OCI-LY7 (cell line): ENCODE measurements around the gene OGFR. TPM values are rescaled to one million over a fixed set of nuclear protein-coding genes. Genes with fewer than 3 reads are reported as not detected.
A peak's percentile ranks its signal among the peaks of the same experiment; 100 is the strongest.

Source experiments
- BruUV-seq: library from RNA; stranded (reverse); fragments of 400-500 nt; replicated peaks from 2 replicates; lab custom pipeline; 2021; lab: Mats Ljungman, UMichigan
- CTCF ChIA-PET: fragments of 300-600 bp; sonication (Branson Sonifier 250); formaldehyde crosslinking; loops from one replicate; lab custom pipeline; 2022; ENCODE audit warnings: antibody characterized with exemption; ENCODE audit not compliant: unreplicated experiment; lab: Charles Lee
- POLR2A ChIA-PET: fragments of 300-600 bp; sonication (Branson Sonifier 250); formaldehyde crosslinking; loops from one replicate; lab custom pipeline; 2022; ENCODE audit warnings: antibody characterized with exemption; lab: Charles Lee
- DNase-seq: peaks from one replicate; pipeline ENCODE4 v3.0.0-alpha.2; 2015; ENCODE audit warnings: low spot score
- H2AFZ ChIP-seq: fragments of 200-600 bp; sonication (generic), shearing (Covaris generic); 2 replicates; pipeline ENCODE4 v1.6.1; 2014; ENCODE audit warnings: mild to moderate bottlenecking, antibody characterized with exemption, low read length, moderate library complexity
- H3K27ac ChIP-seq: fragments of 200-600 bp; sonication (generic); 2 replicates; pipeline ENCODE4 v1.5.1; 2014; ENCODE audit warnings: mixed run types, low read depth, mild to moderate bottlenecking, moderate library complexity, low read length, inconsistent platforms; ENCODE audit not compliant: poor library complexity, severe bottlenecking
- H3K36me3 ChIP-seq: fragments of 200-600 bp; sonication (generic); 2 replicates; pipeline ENCODE4 v1.6.1; 2014; ENCODE audit warnings: mild to moderate bottlenecking, antibody characterized with exemption, low read length, moderate library complexity, mixed read lengths; ENCODE audit not compliant: insufficient read depth
- H3K4me1 ChIP-seq: fragments of 200-600 bp; sonication (generic); 2 replicates; pipeline ENCODE4 v1.5.1; 2014; ENCODE audit warnings: mild to moderate bottlenecking, low read length; ENCODE audit not compliant: insufficient read depth, poor library complexity, severe bottlenecking
- H3K4me2 ChIP-seq: fragments of 200-600 bp; sonication (generic); 2 replicates; pipeline ENCODE4 v1.6.1; 2014; ENCODE audit warnings: mild to moderate bottlenecking, low read length
- H3K4me3 ChIP-seq: fragments of 200-600 bp; sonication (generic); 2 replicates; pipeline ENCODE4 v1.5.1; 2014; ENCODE audit warnings: mild to moderate bottlenecking, low read depth, low read length; ENCODE audit not compliant: poor library complexity, severe bottlenecking
- H3K79me2 ChIP-seq: fragments of 200-600 bp; sonication (generic); 2 replicates; pipeline ENCODE4 v1.6.1; 2016; ENCODE audit warnings: low read depth, mild to moderate bottlenecking, low read length, moderate library complexity, mixed read lengths; ENCODE audit not compliant: insufficient read depth
- H3K9me2 ChIP-seq: fragments of 200-600 bp; sonication (generic); 2 replicates; pipeline ENCODE4 v1.6.1; 2016; ENCODE audit warnings: mild to moderate bottlenecking, low read length, mixed read lengths; ENCODE audit not compliant: insufficient read depth
- H3K9me3 ChIP-seq: fragments of 200-600 bp; sonication (generic); 2 replicates; pipeline ENCODE4 v1.6.1; 2014; ENCODE audit warnings: mild to moderate bottlenecking, mixed run types, low read length, mixed read lengths
- H4K20me1 ChIP-seq: fragments of 200-600 bp; sonication (generic); 2 replicates; pipeline ENCODE4 v1.6.1; 2014; ENCODE audit warnings: mild to moderate bottlenecking, antibody characterized with exemption, low read length, moderate library complexity, mixed read lengths; ENCODE audit not compliant: insufficient read depth
- EZH2phosphoT487 ChIP-seq: fragments of 200-600 bp; sonication (generic); IDR thresholded peaks from 2 replicates; pipeline ENCODE4 v1.6.1; 2018; ENCODE audit warnings: low read depth, borderline replicate concordance, mild to moderate bottlenecking, mixed run types, antibody characterized with exemption, low read length, moderate library complexity, mixed read lengths
- intact Hi-C: fragments of 100-400 bp; cut with micrococcal nuclease; formaldehyde crosslinking; loops from one replicate; pipeline ENCODE4 v1.10.0; 2022; ENCODE audit not compliant: unreplicated experiment
- total RNA-seq, 2 experiments: library from RNA; depleted of rRNA in 1 of 2; stranded (reverse); fragments of >200 nt in 1 of 2; shearing (Covaris generic) in 1 of 2; gene quantifications; 2 replicates each; pipeline ENCODE4 v1.2.3, GENCODE V29; 2014 to 2022
- TF ChIP-seq, protein P1 (sequence below): fragments of 200-600 bp; sonication (generic); conservative IDR thresholded peaks from 2 replicates; pipeline ENCODE4 v1.5.1; 2014; ENCODE audit warnings: mild to moderate bottlenecking, antibody characterized with exemption, low read length, moderate library complexity, mixed read lengths

OGFR gene
- total RNA-seq, 2 experiments from 2014 or later: 64.8 to 69.9 TPM

DNA sequence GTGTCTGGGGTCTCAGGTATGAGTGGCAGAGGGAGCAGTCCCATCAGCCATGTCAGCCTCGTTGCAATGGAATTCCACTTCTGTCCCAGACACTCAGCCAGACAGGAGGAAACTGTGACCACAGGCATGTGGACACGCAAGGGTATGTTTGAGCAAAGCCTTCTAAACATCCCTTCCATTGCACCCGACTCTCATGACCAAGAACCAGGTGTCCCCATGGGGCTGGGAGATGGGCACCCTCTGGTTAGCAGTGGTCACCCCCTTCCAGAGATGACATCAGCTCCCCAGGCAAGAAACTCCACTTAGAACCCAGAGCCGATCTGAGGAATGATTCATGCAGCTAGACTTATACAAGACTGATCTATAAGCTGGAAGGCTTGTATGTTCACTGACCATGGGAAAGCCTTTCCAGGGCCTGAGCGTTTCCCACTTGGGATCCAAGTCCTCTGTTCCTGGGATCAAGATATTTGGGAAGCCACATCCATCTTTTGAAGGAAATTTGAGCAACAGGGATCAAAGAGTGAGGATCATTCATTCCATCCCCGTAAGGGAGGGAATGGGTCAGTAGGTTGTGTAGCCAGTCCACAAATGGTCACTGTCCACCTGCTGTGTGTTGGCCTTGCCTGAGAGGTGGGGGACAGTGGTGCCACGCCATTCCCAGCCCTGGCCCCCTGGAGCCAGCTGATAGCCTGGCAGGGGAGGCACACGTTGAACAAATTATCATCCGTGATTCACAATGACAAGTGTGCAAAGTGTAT is 12.3 kb upstream of the OGFR start:
- Histone ChIP-seq H3K79me2 (peaks cover 6% of the 10 kb centered on the region; the same call in 1 of the 2 replicates), H3K36me3 (no peaks in the 10 kb centered on the region), H3K27ac (no peak overlapping the region), H3K9me3 (no peaks in the 10 kb centered on the region), H3K9me2 (no peaks in the 10 kb centered on the region), H4K20me1 (no peaks in the 10 kb centered on the region), H3K4me3 (no peak overlapping the region), H2AFZ (no peak overlapping the region), H3K4me2 (no peak overlapping the region), H3K4me1 (peaks cover 40% of the 10 kb centered on the region)
- no peak for DNase-seq
- POLR2A ChIA-PET: no interaction called here
- no TSS peak for BruUV-seq
- no peak for TF ChIP-seq EZH2phosphoT487
- intact Hi-C loops: loop anchor here (5.0 kb wide), 2 partner anchors 140 to 385 kb away; partner anchors contain the start of gene CABLES2
- CTCF ChIA-PET: interaction anchor here (0.5 kb wide), 1 partner anchor 709 kb away, joined by 3 read pairs; no protein-coding TSS in a partner anchor

DNA sequence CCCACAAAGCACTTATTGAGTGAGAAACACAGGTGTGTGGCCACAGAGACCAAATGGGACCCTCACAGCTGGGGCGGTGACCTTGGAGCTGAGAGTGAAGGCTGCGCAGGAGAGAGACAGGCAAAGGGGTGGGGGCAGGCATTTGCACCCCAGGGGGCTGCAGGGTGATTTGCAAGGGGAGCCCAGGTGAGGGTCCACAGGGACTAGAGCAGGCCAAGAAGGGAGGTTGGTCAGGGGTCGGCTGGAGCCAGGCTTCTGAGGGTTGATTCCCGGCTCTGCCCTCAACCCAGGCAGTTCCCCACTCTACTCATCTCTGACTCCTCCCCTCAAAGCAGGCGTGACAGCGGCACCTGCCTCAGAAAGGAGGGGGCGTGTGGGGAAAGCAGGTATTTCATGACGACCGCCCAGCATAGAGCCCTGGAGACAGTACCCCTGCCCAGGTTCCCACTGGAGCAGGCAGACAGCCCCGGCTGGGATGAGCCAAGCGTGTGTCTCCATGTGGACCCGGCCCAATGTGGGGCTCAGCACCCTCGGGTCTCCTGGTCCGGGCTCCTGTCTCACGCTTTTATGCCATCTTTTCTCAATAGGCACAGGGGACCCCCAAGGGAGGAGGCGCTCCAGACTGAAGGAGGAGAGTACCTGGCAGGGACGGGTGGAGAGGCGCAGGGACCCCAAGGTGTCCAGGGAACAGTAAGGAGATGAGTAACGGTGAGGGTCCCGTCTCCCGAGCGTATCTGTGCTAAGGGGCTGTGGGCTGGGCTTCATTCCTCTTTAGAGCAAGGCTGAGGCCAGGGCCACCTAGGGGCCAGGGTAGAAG is 11.5 kb upstream of the OGFR start:
- H3K4me2 ChIP-seq: peak overlapping the region; percentile 78
- DNase-seq: no peak
- ChIA-PET CTCF (interaction anchor here (0.5 kb wide), 1 partner anchor 708 kb away, joined by 3 read pairs; no protein-coding TSS in a partner anchor), POLR2A (no interaction called here)
- H3K27ac ChIP-seq: no peak overlapping the region
- H3K79me2 ChIP-seq: peaks cover 8% of the 10 kb centered on the region; the same call in 1 of the 2 replicates
- H3K4me1 ChIP-seq: peaks cover 45% of the 10 kb centered on the region
- H3K36me3 ChIP-seq: peaks cover 7% of the 10 kb centered on the region; the same call in 1 of the 2 replicates
- no peak for TF ChIP-seq EZH2phosphoT487
- TF ChIP-seq, protein P1, sequence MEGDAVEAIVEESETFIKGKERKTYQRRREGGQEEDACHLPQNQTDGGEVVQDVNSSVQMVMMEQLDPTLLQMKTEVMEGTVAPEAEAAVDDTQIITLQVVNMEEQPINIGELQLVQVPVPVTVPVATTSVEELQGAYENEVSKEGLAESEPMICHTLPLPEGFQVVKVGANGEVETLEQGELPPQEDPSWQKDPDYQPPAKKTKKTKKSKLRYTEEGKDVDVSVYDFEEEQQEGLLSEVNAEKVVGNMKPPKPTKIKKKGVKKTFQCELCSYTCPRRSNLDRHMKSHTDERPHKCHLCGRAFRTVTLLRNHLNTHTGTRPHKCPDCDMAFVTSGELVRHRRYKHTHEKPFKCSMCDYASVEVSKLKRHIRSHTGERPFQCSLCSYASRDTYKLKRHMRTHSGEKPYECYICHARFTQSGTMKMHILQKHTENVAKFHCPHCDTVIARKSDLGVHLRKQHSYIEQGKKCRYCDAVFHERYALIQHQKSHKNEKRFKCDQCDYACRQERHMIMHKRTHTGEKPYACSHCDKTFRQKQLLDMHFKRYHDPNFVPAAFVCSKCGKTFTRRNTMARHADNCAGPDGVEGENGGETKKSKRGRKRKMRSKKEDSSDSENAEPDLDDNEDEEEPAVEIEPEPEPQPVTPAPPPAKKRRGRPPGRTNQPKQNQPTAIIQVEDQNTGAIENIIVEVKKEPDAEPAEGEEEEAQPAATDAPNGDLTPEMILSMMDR: no peak
- no TSS peak for BruUV-seq
- H3K9me2 ChIP-seq: no peaks in the 10 kb centered on the region
- H2AFZ ChIP-seq: no peak overlapping the region; the same call in 1 of the 2 replicates
- intact Hi-C loops: loop anchor here (5.0 kb wide), 2 partner anchors 141 to 386 kb away; partner anchors contain the start of gene CABLES2
- H3K9me3 ChIP-seq: no peaks in the 10 kb centered on the region
- H4K20me1 ChIP-seq: no peaks in the 10 kb centered on the region
- H3K4me3 ChIP-seq: no peak overlapping the region

DNA sequence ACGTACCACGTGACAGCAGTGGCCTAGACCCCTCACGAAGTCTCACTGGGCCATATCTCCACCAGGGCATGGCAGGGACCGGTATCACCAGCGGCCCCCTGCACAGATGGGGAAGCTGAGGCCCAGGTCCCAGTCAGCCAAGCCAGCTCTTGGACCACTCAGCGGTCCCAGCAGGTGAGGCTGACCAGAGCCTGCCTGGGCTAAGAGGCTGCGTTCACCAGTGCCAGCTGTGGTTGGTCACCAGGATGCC is 11.0 kb upstream of the OGFR start:
- BruUV-seq: no TSS peak
- Histone ChIP-seq H3K4me2 (peak overlapping the region; percentile 78), H3K79me2 (peaks cover 8% of the 10 kb centered on the region; the same call in 1 of the 2 replicates), H2AFZ (peak overlapping the region; percentile 75), H4K20me1 (no peaks in the 10 kb centered on the region), H3K4me3 (peak overlapping the region; percentile 53), H3K27ac (peak overlapping the region; percentile 55), H3K4me1 (peaks cover 47% of the 10 kb centered on the region), H3K36me3 (peaks cover 12% of the 10 kb centered on the region; the same call in 1 of the 2 replicates), H3K9me3 (no peaks in the 10 kb centered on the region), H3K9me2 (no peaks in the 10 kb centered on the region)
- ChIA-PET CTCF (interaction anchor here (0.6 kb wide), 1 partner anchor 491 kb away, joined by 5 read pairs; no protein-coding TSS in a partner anchor), POLR2A (interaction anchor here (0.8 to 1.2 kb wide), 4 partner anchors 10 to 170 kb away, joined by 3 read pairs; partner anchors contain the start of gene SLCO4A1)
- intact Hi-C loops: loop anchor here (5.0 kb wide), 2 partner anchors 141 to 386 kb away; partner anchors contain the start of gene CABLES2
- TF ChIP-seq EZH2phosphoT487: no peak
- TF ChIP-seq, protein P1: no peak
- no peak for DNase-seq
